Kidney epithelial cell (primary cell): ENCODE data around the gene LYRM2. TPM values are rescaled to one million over a fixed set of nuclear protein-coding genes. Genes with fewer than 3 reads are reported as not detected.

Source experiments
- DNase-seq: peaks from one replicate; pipeline ENCODE4 v3.0.0-alpha.2; 2010; ENCODE audit warnings: low read depth
- H3K27me3 ChIP-seq: 2 replicates; pipeline ENCODE4 v1.6.0; 2011; ENCODE audit warnings: low read length; ENCODE audit not compliant: control insufficient read depth, insufficient read depth
- H3K36me3 ChIP-seq: 2 replicates; pipeline ENCODE4 v1.5.1; 2011; ENCODE audit warnings: low read length; ENCODE audit not compliant: control insufficient read depth, insufficient read depth
- H3K4me3 ChIP-seq: 2 replicates; pipeline ENCODE4 v1.5.1; 2011; ENCODE audit warnings: low read depth, mild to moderate bottlenecking, control low read depth, low read length
- total RNA-seq: library from RNA; depleted of rRNA; stranded (reverse); fragments of >200 nt; gene quantifications from 2 replicates; pipeline ENCODE4 v1.2.3, GENCODE V29; 2015
- TF ChIP-seq, protein P1 (sequence below): IDR thresholded peaks from 2 replicates; pipeline ENCODE4 v1.5.1; 2011; ENCODE audit warnings: mild to moderate bottlenecking, moderate library complexity, low read length, control low read depth, inconsistent platforms; ENCODE audit not compliant: insufficient read depth, poor library complexity, severe bottlenecking

LYRM2 gene
- total RNA-seq, 1 donor from 2014 or later = 25.7 TPM

DNA sequence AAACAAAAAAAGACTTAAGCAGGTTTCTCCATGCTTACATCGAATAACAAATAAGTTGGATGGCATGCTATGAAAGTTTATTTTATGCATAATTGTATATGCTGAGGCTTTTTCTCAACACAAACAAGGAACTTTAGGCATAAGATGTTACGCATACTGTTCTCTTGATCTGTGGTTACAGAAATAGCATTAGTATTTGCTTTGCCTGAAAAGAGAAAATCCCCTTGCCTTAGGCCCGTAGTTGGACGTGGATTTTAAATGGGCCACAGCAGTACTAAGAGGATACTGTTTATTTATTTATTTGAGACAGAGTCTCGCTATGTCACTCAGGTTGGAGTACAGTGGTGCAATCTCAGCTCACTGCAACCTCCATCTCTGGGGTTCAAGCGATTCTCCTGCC, 19.0 kb downstream of the LYRM2 start:
- TF ChIP-seq, protein P1, sequence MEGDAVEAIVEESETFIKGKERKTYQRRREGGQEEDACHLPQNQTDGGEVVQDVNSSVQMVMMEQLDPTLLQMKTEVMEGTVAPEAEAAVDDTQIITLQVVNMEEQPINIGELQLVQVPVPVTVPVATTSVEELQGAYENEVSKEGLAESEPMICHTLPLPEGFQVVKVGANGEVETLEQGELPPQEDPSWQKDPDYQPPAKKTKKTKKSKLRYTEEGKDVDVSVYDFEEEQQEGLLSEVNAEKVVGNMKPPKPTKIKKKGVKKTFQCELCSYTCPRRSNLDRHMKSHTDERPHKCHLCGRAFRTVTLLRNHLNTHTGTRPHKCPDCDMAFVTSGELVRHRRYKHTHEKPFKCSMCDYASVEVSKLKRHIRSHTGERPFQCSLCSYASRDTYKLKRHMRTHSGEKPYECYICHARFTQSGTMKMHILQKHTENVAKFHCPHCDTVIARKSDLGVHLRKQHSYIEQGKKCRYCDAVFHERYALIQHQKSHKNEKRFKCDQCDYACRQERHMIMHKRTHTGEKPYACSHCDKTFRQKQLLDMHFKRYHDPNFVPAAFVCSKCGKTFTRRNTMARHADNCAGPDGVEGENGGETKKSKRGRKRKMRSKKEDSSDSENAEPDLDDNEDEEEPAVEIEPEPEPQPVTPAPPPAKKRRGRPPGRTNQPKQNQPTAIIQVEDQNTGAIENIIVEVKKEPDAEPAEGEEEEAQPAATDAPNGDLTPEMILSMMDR = no peak
- H3K4me3 ChIP-seq = no peak overlapping the region
- no peaks in the 10 kb centered on the region for H3K36me3 ChIP-seq
- H3K27me3 ChIP-seq = no peaks in the 10 kb centered on the region
- no peak for DNase-seq

DNA sequence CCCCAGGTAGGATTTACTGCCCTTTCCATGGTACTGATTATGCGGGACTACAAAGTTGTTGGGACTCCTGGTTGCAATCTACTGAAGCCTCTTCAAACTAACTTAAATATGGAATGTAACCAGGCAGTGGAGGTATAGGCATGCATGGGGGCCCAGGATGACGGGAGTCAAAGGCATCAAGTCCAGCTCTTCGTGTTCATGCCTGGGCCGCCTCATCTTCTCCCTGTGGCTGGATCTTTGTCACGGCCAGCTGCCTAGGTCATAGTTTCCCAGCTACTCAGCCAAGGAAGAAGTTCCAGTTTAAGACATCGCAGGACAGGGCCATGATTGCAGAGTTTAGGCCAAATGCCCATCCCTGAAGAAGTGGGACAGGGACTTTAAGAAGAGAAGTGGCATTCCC, 20.5 kb downstream of the LYRM2 start:
- TF ChIP-seq, protein P1 = no peak
- DNase-seq = no peak
- Histone ChIP-seq H3K27me3 (no peaks in the 10 kb centered on the region), H3K36me3 (no peaks in the 10 kb centered on the region), H3K4me3 (no peak overlapping the region)

DNA sequence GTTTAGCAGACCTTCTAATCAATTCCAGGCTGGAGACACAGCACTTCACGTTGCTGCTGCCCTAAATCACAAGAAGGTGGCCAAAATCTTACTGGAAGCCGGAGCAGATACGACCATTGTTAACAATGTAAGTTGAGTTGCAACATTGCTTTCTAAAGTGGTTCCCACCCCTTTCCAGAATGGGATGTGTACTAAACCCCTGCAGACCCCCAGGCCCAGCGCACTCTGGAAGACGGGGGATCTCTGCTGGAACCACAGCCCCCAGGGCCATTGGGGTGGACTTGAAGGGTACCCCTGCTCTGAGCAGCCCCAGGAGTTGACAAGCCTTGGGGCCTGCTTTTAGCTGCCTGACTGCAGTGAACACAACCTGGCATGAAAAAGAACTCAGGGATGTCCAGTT, 22.0 kb downstream of the LYRM2 start:
- no peaks in the 10 kb centered on the region for H3K27me3 ChIP-seq
- TF ChIP-seq, protein P1 = no peak
- DNase-seq = no peak
- no peaks in the 10 kb centered on the region for H3K36me3 ChIP-seq
- no peak overlapping the region for H3K4me3 ChIP-seq

DNA sequence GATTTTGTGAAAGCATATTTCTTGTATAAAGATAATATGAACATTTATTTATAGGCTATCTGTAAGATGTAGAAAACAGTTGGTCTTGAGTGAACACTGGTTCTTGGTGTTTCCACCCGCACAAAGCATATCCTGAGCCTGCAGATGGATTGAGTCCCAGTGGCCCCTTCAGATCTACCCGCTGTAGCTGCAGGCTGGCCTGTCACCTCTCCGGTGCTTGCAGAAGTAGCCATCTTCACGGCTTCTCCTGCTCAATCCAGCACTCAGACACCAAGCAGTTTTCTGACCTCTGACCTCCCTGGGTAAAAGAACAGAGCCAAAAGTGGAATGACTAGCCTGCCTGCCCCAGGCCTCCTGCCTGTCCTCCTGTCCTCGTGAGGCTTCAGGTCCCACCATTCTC, 22.7 kb downstream of the LYRM2 start:
- no peak overlapping the region for H3K4me3 ChIP-seq
- no peaks in the 10 kb centered on the region for H3K36me3 ChIP-seq
- DNase-seq = no peak
- no peaks in the 10 kb centered on the region for H3K27me3 ChIP-seq
- TF ChIP-seq, protein P1 = no peak

DNA sequence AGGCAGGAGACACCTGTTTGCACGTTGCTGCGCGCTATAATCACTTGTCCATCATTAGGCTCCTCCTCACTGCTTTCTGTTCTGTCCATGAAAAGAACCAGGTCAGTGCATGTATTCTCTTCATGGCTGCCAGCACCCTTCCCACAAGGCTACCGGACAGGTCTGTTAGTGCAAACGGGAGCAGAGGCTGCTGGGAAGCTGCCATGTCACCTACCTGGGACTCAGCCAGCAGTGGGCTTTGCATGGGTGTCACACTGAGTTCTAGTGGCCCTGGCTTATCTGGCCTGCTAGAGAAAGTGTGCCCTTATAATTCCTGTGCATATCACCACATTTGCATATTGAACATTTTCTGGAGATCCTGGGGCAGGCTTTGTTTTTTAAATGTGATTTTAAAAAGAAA, 24.8 kb downstream of the LYRM2 start:
- DNase-seq = no peak
- no peaks in the 10 kb centered on the region for H3K27me3 ChIP-seq
- H3K4me3 ChIP-seq = no peak overlapping the region
- no peaks in the 10 kb centered on the region for H3K36me3 ChIP-seq
- TF ChIP-seq, protein P1 = no peak

DNA sequence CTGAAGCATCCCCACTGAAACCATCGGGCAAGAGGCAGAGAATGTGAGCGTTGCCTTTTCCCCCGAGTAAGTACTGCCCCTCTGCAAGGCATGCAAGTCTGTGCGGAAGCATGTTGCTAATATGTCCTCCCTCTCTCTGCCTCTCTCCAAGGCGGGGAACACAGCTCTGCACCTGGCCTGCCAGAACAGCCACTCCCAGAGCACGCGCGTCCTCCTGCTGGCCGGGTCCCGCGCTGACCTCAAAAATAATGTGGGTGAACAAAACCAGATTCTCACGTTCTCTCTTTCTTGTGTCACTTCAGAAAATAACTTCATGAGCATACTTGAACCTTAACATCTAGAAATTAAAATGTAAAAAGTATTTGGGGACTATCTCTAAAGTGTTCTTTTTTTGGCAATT, 26.4 kb downstream of the LYRM2 start:
- TF ChIP-seq, protein P1 = peak; percentile 19
- DNase-seq = no peak

More for the DNA sequence above, 26.4 kb downstream of the LYRM2 start:
- Histone ChIP-seq H3K36me3 (no peaks in the 10 kb centered on the region), H3K27me3 (no peaks in the 10 kb centered on the region), H3K4me3 (no peak overlapping the region)
